K562 (cell line): Measurements from ENCODE around the gene LRRC4B. TPM values are rescaled to one million over a fixed set of nuclear protein-coding genes. Genes with fewer than 3 reads are reported as not detected.

Experiments
- AFF1 ChIP-seq, 2 experiments: fragments of 450-650 bp; IDR thresholded peaks; 2 replicates each; pipeline ENCODE4 v1.6.1; 2018; ENCODE audit warnings: mild to moderate bottlenecking in 2 of 2, low read depth in 1 of 2; ENCODE audit not compliant: partially characterized antibody in 2 of 2
- BRF1 ChIP-seq: IDR thresholded peaks from 3 replicates; pipeline ENCODE4 v1.6.1; 2011; ENCODE audit warnings: borderline replicate concordance, mild to moderate bottlenecking; ENCODE audit not compliant: insufficient read length; ENCODE audit errors: extremely low read depth
- IRF2 ChIP-seq: sonication (generic); formaldehyde crosslinking; IDR thresholded peaks from 2 replicates; pipeline ENCODE4 v1.8.1; 2022; ENCODE audit warnings: mild to moderate bottlenecking, missing genetic modification reagents
- LEF1 ChIP-seq: fragments of 450-650 bp; IDR thresholded peaks from 2 replicates; pipeline ENCODE4 v1.6.1; 2016; ENCODE audit warnings: mild to moderate bottlenecking
- NCOA6 ChIP-seq: fragments of 450-650 bp; IDR thresholded peaks from 2 replicates; pipeline ENCODE4 v1.6.1; 2017; ENCODE audit warnings: mild to moderate bottlenecking
- NR1H2 ChIP-seq: sonication (generic); formaldehyde crosslinking; IDR thresholded peaks from 2 replicates; pipeline ENCODE4 v1.4.0; 2020; ENCODE audit warnings: mild to moderate bottlenecking, missing genetic modification reagents
- POLR2A ChIP-seq: fragments of 450-650 bp; conservative IDR thresholded peaks from 2 replicates; pipeline ENCODE4 v1.6.1; 2016
- RAD51 ChIP-seq: fragments of 450-650 bp; IDR thresholded peaks from 2 replicates; pipeline ENCODE4 v1.7.1; 2016; ENCODE audit warnings: low read depth, mild to moderate bottlenecking, borderline replicate concordance
- RFX1 ChIP-seq: fragments of 450-650 bp; IDR thresholded peaks from 2 replicates; pipeline ENCODE4 v1.6.1; 2016; ENCODE audit warnings: mild to moderate bottlenecking, moderate library complexity
- TRIM24 ChIP-seq, 2 experiments: fragments of 450-650 bp; IDR thresholded peaks; 2 replicates each; pipeline ENCODE4 v1.6.1; 2016
- ZNF224 ChIP-seq: sonication (generic); formaldehyde crosslinking; IDR thresholded peaks from 2 replicates; pipeline ENCODE4 v1.8.0; 2022; ENCODE audit warnings: mild to moderate bottlenecking, missing genetic modification reagents
- polyA plus RNA-seq, 8 experiments: library from polyadenylated mRNA; depleted of rRNA in 4 of 8; stranded (reverse) in 5 of 8; unstranded in 3 of 8; fragments of >200 nt; fragmentation: Nextera tagmentation in 2 of 8; fragmentation: Illumina TruSeq in 1 of 8; extraction: Ambion mirVana in 2 of 8; extraction: Trizol in 1 of 8; gene quantifications; 2 replicates each; pipeline versions ENCODE4 v1.2.1 to v1.2.3, GENCODE V29; 2011 to 2014; ENCODE audit warnings: inconsistent platforms in 1 of 8, missing spikeins in 1 of 8
- total RNA-seq, 7 experiments: library from RNA; depleted of rRNA in 6 of 7; stranded (reverse); fragments of >200 nt in 6 of 7; fragmentation: Illumina TruSeq in 2 of 7; extraction: Trizol in 2 of 7; gene quantifications; 2 replicates each; pipeline versions ENCODE4 v1.2.1 to v1.2.3, GENCODE V29; 2011 to 2021; ENCODE audit warnings: low replicate concordance in 1 of 7
- TF ChIP-seq, protein P1 (sequence below): fragments of 450-650 bp; IDR thresholded peaks from 2 replicates; pipeline ENCODE4 v1.6.1; 2016; ENCODE audit warnings: mild to moderate bottlenecking

The LRRC4B gene
- total and polyA plus RNA-seq, 9 of the 15 experiments (the other 6 are each of a cell fraction or from before 2014, with no cell fraction given): 0.18 to 9.6 (median 2.9) TPM; not detected in 2

DNA sequence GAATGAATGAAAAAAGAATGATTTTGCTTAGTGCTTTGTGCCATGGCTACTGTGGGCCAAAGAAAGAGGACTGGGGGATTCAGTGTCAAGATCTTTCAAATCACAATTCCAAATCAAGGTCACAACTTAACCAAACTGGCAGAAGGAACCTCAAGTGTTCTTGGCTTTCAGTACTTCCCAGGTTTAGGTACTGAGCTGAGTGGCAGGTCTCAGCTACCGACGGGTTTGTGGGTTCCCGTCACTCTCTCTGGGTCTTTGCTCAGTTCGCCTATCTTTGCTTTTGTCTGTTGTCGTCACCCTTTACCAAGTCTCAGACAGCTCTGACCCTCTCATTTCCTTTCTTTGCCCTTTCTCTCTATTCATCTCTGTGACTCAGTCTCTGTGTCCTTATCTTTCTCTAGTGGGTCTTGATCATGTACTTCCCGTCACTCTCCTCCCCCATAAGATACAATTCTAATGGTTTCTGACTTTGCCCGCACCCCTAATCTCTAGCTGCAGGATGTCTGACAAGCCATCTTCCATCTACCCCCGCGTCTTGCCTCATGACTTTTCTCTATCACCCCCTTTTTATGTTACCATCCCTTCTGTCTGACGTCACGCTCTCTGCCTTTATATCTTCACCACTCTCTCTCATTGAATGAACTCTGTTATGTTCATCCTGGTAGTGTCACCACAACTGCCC is 33.3 kb upstream of the LRRC4B start (continued):
- TF ChIP-seq, protein P1, sequence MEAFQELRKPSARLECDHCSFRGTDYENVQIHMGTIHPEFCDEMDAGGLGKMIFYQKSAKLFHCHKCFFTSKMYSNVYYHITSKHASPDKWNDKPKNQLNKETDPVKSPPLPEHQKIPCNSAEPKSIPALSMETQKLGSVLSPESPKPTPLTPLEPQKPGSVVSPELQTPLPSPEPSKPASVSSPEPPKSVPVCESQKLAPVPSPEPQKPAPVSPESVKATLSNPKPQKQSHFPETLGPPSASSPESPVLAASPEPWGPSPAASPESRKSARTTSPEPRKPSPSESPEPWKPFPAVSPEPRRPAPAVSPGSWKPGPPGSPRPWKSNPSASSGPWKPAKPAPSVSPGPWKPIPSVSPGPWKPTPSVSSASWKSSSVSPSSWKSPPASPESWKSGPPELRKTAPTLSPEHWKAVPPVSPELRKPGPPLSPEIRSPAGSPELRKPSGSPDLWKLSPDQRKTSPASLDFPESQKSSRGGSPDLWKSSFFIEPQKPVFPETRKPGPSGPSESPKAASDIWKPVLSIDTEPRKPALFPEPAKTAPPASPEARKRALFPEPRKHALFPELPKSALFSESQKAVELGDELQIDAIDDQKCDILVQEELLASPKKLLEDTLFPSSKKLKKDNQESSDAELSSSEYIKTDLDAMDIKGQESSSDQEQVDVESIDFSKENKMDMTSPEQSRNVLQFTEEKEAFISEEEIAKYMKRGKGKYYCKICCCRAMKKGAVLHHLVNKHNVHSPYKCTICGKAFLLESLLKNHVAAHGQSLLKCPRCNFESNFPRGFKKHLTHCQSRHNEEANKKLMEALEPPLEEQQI: peak; percentile 55; the same call in 1 of the 2 replicates
- peak; percentile 30; the same call in 1 of the 2 replicates for TF ChIP-seq RAD51
- no peak for TF ChIP-seq RFX1
- TF ChIP-seq BRF1: no peak
- TF ChIP-seq TRIM24 (IDR thresholded peaks at IDR 0.05): peak; percentile 94 to 96
- no peak for TF ChIP-seq NR1H2 (CRISPR knock-in tag)
- no peak for TF ChIP-seq IRF2 (CRISPR knock-in tag)
- TF ChIP-seq AFF1 (IDR thresholded peaks at IDR 0.05; ENCODE audit: low read depth in 1 of 2, partially characterized antibody in 2 of 2): peak; percentile 52 to 82
- TF ChIP-seq POLR2A: no peak
- TF ChIP-seq NCOA6: peak; percentile 57; the same call in 1 of the 2 replicates
- peak; percentile 95 for TF ChIP-seq LEF1
- no peak for TF ChIP-seq ZNF224
